ENCODE measurements around the gene SH3PXD2A.
"Not testable (repeated sequence)": the region's sequence is repeated elsewhere in the genome, so short reads cannot be mapped to it uniquely, and the experiment has no call there.

The SH3PXD2A gene

GRCh38 chr10:103763374-103764202, 91.8 kb downstream of the SH3PXD2A start:
- DNase-seq = no peak

- DNase-seq = no peak
Measured at GRCh38 chr10:103762916-103763315, 92.5 kb downstream of the SH3PXD2A start.

GRCh38 chr10:103762162-103762561, 93.2 kb downstream of the SH3PXD2A start:
- no peak for DNase-seq

- no peak for DNase-seq
Measured at GRCh38 chr10:103761075-103761920, 94.1 kb downstream of the SH3PXD2A start.

GRCh38 chr10:103760233-103760632, 95.1 kb downstream of the SH3PXD2A start:
- not testable (repeated sequence) for DNase-seq

GRCh38 chr10:103759100-103759781, 96.1 kb downstream of the SH3PXD2A start:
- DNase-seq = peak; percentile 53

GRCh38 chr10:103758294-103758681, 97.1 kb downstream of the SH3PXD2A start:
- DNase-seq = no peak

- peak; percentile 88 for DNase-seq
Measured at GRCh38 chr10:103757531-103758293, 97.7 kb downstream of the SH3PXD2A start.

GRCh38 chr10:103756277-103756869, 99.0 kb downstream of the SH3PXD2A start:
- DNase-seq = no peak

- no peak for DNase-seq
Measured at GRCh38 chr10:103752680-103753248, 102.6 kb downstream of the SH3PXD2A start.

- no peak for DNase-seq
Measured at GRCh38 chr10:103751667-103752290, 103.6 kb downstream of the SH3PXD2A start.

- no peak for DNase-seq
Measured at GRCh38 chr10:103750836-103751235, 104.5 kb downstream of the SH3PXD2A start.

GRCh38 chr10:103749779-103750178, 105.6 kb downstream of the SH3PXD2A start:
- DNase-seq = no peak

- DNase-seq = no peak
Measured at GRCh38 chr10:103748020-103748419, 107.4 kb downstream of the SH3PXD2A start.

GRCh38 chr10:103747193-103747865, 108.0 kb downstream of the SH3PXD2A start:
- DNase-seq = no peak

GRCh38 chr10:103746598-103746997, 108.8 kb downstream of the SH3PXD2A start:
- DNase-seq = no peak

GRCh38 chr10:103745341-103746247, 109.8 kb downstream of the SH3PXD2A start:
- DNase-seq = no peak

GRCh38 chr10:103742824-103743223, 112.6 kb downstream of the SH3PXD2A start:
- no peak for DNase-seq

GRCh38 chr10:103740611-103741010, 114.8 kb downstream of the SH3PXD2A start:
- no peak for DNase-seq

Data from femur (tissue), 1 donor.